ENCODE measurements around the gene PSMG4. TPM values are rescaled to one million over a fixed set of nuclear protein-coding genes. Genes with fewer than 3 reads are reported as not detected.

PSMG4 gene
- total RNA-seq, 4 donors from 2014 or later, result 10.1 to 22.7 (median 16.7) TPM

GRCh38 chr6:3231247-3232016, 27.3 kb upstream of the PSMG4 start:
- intact Hi-C loops (cut with DNase I; ENCODE audit: low total_unique reads), result loop anchor here (2.0 kb wide), 1 partner anchor 73 kb away; no protein-coding TSS in a partner anchor
- 0 to 3% methylated on average over 1 to 47 of the region's 47 CpGs for WGBS, 2 donors (ENCODE audit: low coverage in 1 of 2)
- Histone ChIP-seq H3K27ac (peak overlapping the region; percentile 65 to 83 (median 72)), H3K27me3 (peaks cover 97% of the 10 kb centered on the region), H3K4me1 (peaks cover 16 to 58% (median 53%) of the 10 kb centered on the region in 4 donors), H3K9me3 (no peaks in the 10 kb centered on the region), H3K4me3 (peak overlapping the region; percentile 29 to 56 (median 41)), H3K36me3 (no peaks in the 10 kb centered on the region)
- in situ Hi-C loops (cut with MboI; ENCODE audit: low pct_ligation_motif_present in 1 of 4, low pct_unique_long_range_greater_than_20kb in 1 of 4, low sequenced_read_pairs in 3 of 4), result no loop called here
- peak; percentile 84 for DNase-seq
- TF ChIP-seq POLR2A (IDR thresholded peaks at IDR 0.05) (no peak), CTCF (IDR thresholded peaks at IDR 0.05) (no peak), EP300 (IDR thresholded peaks at IDR 0.05; ENCODE audit: low read depth) (no peak), POLR2AphosphoS5 (IDR thresholded peaks at IDR 0.05) (peak; percentile 46 to 75 (median 63))

GRCh38 chr6:3232017-3232945, 26.5 kb upstream of the PSMG4 start:
- peak overlapping the region; percentile 17 to 56 (median 37) for H3K4me3 ChIP-seq
- peak overlapping the region; percentile 65 to 83 (median 72) for H3K27ac ChIP-seq
- no peaks in the 10 kb centered on the region for H3K9me3 ChIP-seq
- 23 to 43% methylated on average over 11 to 23 of the region's 23 CpGs for WGBS, 2 donors (ENCODE audit: low coverage in 1 of 2)
- in situ Hi-C loops (cut with MboI; ENCODE audit: low pct_ligation_motif_present in 1 of 4, low pct_unique_long_range_greater_than_20kb in 1 of 4, low sequenced_read_pairs in 3 of 4) (no loop called here), intact Hi-C loops (cut with DNase I; ENCODE audit: low total_unique reads) (no loop called here)
- no peaks in the 10 kb centered on the region for H3K36me3 ChIP-seq
- TF ChIP-seq POLR2A (IDR thresholded peaks at IDR 0.05) (no peak), POLR2AphosphoS5 (IDR thresholded peaks at IDR 0.05) (no peak)
- peaks cover 97% of the 10 kb centered on the region for H3K27me3 ChIP-seq
- no peak for DNase-seq
- peaks cover 16 to 49% (median 44%) of the 10 kb centered on the region in 4 donors for H3K4me1 ChIP-seq

GRCh38 chr6:3233321-3233720, 25.4 kb upstream of the PSMG4 start:
- no peak overlapping the region for H3K27ac ChIP-seq
- in situ Hi-C loops (cut with MboI; ENCODE audit: low pct_ligation_motif_present in 1 of 4, low pct_unique_long_range_greater_than_20kb in 1 of 4, low sequenced_read_pairs in 3 of 4) (no loop called here), intact Hi-C loops (cut with DNase I; ENCODE audit: low total_unique reads) (no loop called here)
- H3K4me3 ChIP-seq, result no peak overlapping the region
- TF ChIP-seq EP300 (IDR thresholded peaks at IDR 0.05; ENCODE audit: low read depth), result no peak
- no peak for TF ChIP-seq POLR2A (IDR thresholded peaks at IDR 0.05)
- TF ChIP-seq POLR2AphosphoS5 (IDR thresholded peaks at IDR 0.05), result no peak
- no peak for TF ChIP-seq CTCF (IDR thresholded peaks at IDR 0.05)
- no peaks in the 10 kb centered on the region for H3K9me3 ChIP-seq
- no peaks in the 10 kb centered on the region for H3K36me3 ChIP-seq
- 75 to 79% methylated on average over 3 of the region's 3 CpGs for WGBS, 2 donors (ENCODE audit: low coverage in 1 of 2)
- no peak for DNase-seq
- H3K4me1 ChIP-seq, result peaks cover 11 to 39% (median 34%) of the 10 kb centered on the region in 4 donors
- H3K27me3 ChIP-seq, result peaks cover 94% of the 10 kb centered on the region

GRCh38 chr6:3233904-3234303, 24.8 kb upstream of the PSMG4 start:
- H3K4me1 ChIP-seq, result peaks cover 5 to 33% (median 28%) of the 10 kb centered on the region in 4 donors
- no peak for TF ChIP-seq EP300 (IDR thresholded peaks at IDR 0.05; ENCODE audit: low read depth)
- TF ChIP-seq CTCF (IDR thresholded peaks at IDR 0.05), result no peak
- no peak for TF ChIP-seq POLR2A (IDR thresholded peaks at IDR 0.05)
- TF ChIP-seq POLR2AphosphoS5 (IDR thresholded peaks at IDR 0.05), result no peak
- no peak overlapping the region for H3K27ac ChIP-seq
- intact Hi-C loops (cut with DNase I; ENCODE audit: low total_unique reads), result no loop called here
- 72 to 74% methylated on average over 3 of the region's 3 CpGs for WGBS, 2 donors (ENCODE audit: low coverage in 1 of 2)
- H3K27me3 ChIP-seq, result peaks cover 94% of the 10 kb centered on the region
- DNase-seq, result no peak
- no peak overlapping the region for H3K4me3 ChIP-seq
- no peaks in the 10 kb centered on the region for H3K36me3 ChIP-seq
- H3K9me3 ChIP-seq, result no peaks in the 10 kb centered on the region
- in situ Hi-C loops (cut with MboI; ENCODE audit: low pct_ligation_motif_present in 1 of 4, low pct_unique_long_range_greater_than_20kb in 1 of 4, low sequenced_read_pairs in 3 of 4), result no loop called here

All from transverse colon (tissue), 4 donors.